Measurements from ENCODE around the gene CYP4F11.
A peak's percentile ranks its signal among the peaks of the same experiment; 100 is the strongest.
"Not testable (repeated sequence)": the region's sequence is repeated elsewhere in the genome, so short reads cannot be mapped to it uniquely, and the experiment has no call there.

The CYP4F11 gene

DNA sequence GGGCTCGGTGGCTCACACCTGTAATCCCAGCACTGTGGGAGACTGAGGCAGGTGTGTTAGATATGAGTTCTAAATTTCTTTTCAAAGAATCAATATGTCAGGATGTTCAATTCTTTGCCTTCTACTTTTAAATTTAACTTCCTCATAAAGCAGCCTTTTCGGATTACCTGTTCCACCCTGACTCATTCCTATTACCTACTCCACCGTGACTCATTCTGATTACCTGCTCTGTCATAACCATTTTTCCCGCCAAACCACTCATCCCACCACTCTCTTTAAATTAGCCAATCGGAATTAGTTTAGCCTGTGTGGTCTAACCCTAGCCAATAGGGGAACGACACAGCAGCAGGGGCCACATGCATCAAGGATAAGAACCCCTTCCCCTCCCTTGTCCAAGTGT is 60.6 kb downstream of the CYP4F11 start:
- not testable (repeated sequence) for DNase-seq

DNA sequence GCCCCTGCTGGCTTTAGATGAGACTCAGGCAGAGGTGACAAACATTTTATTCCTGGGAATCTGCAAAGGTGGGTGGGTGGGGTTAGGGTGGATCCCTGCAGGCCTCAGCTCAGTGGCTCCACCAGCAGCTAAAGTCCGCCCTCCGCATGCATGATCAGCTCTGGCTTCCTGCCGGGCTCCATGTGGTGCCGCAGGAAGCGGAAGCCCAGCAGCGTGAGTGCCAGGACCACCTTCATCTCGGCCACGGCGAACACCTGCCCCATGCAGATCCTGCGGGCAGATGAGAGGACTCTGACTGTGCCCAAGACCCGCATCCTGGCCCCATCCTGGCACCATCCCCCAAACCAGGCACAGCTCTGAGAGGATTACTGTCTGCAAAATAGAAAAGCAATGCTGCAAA is 62.8 kb downstream of the CYP4F11 start:
- DNase-seq: peak; percentile 86

DNA sequence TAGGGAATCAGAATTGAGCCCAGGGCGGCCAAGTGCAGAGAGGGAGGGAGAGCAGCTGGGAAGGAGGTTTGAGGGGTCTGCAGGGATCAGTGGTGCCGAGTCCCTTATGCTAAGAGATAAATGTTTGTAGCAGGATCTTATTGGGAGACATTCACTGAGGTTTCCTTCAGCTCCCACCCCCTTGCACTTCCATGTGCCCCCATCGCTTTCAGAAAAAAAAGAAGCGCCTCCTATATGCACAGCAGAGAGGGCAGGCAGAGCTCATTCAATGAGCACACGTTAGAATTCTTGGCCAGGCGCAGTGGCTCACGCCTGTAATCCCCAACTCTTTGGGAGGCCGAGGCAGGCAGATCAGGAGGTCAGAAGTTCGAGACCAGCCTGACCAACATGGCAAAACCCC is 64.5 kb downstream of the CYP4F11 start:
- peak; percentile 44 for DNase-seq

DNA sequence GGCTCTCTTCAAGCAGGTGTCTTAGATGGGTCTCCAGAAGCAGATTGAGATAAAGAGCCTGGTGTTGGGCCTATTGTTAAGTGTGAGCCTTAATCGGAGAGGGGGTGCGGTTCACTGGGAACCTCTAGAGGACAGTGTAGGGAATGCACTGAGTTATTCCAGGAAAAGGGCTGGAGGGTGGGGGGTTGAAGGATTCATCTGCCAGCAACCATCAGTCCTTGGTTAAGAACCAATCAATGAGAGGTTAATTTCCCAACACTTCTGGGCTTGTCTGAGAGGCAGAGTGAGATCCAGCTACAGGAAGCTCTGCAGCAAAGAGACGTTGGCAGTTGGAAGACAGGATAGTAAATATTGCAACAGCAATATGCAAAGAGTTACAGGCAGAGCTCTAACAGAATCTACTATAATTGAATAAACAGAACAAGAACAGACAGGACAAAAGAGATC is 65.2 kb downstream of the CYP4F11 start:
- peak; percentile 95 for DNase-seq

DNA sequence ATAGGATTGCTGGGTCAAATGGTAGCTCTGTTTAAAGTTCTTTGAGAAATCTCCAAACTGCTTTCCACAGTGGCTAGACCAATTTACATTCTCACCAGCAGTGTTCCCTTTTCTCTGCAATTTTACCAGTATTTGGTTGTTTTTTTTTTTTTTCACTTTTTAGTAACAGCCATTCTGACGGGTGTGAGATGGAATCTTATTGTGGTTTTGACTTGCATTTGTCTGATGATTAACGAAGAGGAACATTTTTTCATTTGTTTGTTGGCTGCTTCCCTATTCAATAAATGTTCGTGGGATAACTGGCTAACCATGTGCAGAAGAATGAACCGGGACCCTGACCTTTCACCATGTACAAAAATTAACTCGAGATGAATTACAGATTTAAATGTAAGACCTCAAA is 67.7 kb downstream of the CYP4F11 start:
- DNase-seq: peak; percentile 83

DNA sequence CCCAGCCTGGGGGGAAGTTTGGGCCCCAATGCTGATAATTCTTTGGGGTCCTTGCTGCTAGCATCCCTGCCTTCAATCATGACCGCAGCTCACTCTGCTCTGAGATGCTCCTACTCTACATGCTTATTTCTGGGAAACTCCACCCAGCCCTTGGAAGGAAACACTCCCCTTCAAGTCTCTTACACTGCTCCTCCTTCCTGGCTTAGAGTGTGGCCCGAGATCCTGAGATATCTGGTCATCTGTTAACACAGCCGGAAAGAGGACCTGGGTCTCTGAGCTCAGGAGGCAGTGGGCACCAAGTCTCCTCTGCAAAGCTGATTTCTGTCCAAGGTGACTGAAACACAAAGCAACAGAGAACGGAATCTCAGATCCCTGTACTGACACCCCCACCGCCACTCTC is 69.5 kb downstream of the CYP4F11 start:
- DNase-seq: peak; percentile 80

- DNase-seq: peak; percentile 51
Measured at GRCh38 chr19:15863272-15863671, 71.1 kb downstream of the CYP4F11 start.

- DNase-seq: no peak
Measured at GRCh38 chr19:15862444-15862843, 71.9 kb downstream of the CYP4F11 start.

Data from hematopoietic multipotent progenitor cell treated with erythropoietin and hydrocortisone succinate and interleukin-3 and kit ligand, for 4 days (in vitro differentiated cells).